Omental fat pad (tissue), 4 donors: ENCODE measurements around the gene ZNF43. TPM values are rescaled to one million over a fixed set of nuclear protein-coding genes. Genes with fewer than 3 reads are reported as not detected.

ENCODE experiments used
- ATAC-seq: fragments of 150-250 bp; one replicate; pipeline ENCODE4 v1.9.1; 2016; ENCODE audit warnings: mild to moderate bottlenecking, moderate library complexity; ENCODE audit not compliant: low FRiP score
- DNase-seq: peaks from one replicate; pipeline ENCODE4 v3.0.0-alpha.2; 2019; ENCODE audit warnings: low spot score
- CTCF ChIP-seq, 3 donors: fragments of 450-650 bp; IDR thresholded peaks; one replicate each; pipeline ENCODE4 v1.5.1; 2016 to 2017; ENCODE audit warnings: antibody characterized with exemption in 3 of 3, mild to moderate bottlenecking in 3 of 3, moderate library complexity in 2 of 3
- total RNA-seq, 4 donors: library from RNA; depleted of rRNA; stranded (reverse); fragments of >200 nt; gene quantifications; one replicate each; pipeline ENCODE4 v1.1.0, GENCODE V29; 2016

ZNF43 gene
- total RNA-seq, 4 donors from 2014 or later: 6.2 to 25.7 (median 8.2) TPM

DNA sequence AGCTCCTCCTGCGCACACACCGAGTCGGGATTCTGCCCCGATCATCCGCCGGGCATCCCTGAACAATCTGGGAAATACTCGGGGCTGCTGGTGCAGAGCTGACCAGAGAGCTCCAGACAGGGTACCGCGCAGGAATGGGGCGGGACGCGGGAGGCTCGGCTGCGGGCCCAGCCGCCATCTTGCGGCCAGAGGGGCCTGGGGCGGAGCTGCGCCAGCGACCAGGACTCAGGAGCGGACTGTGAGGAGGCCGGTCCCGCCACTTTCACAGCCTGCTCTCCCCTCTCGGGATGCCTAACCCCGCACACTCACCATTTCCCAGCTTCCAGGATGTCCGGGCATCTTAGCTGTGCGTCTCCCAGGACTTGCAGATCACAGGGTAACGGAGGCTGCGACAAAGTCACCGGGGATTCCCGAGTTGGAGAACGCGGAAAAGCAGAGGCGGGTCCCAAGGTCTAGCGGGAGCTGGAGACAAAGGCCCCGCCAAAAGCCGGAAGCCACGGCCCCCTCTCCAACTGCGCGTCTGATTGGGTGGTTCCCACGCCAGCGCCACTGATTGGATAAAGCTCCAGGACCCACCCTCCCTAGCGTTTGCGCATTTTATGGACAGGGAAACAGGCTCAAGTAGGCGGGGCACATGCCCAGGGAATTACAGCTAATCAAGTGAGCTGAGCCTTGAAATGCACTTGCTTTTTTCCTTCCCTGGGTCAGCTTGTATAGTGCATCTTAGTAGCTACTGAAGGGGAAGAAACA lies 15.8 kb upstream of the ZNF43 start:
- TF ChIP-seq CTCF (IDR thresholded peaks at IDR 0.05): no peak

DNA sequence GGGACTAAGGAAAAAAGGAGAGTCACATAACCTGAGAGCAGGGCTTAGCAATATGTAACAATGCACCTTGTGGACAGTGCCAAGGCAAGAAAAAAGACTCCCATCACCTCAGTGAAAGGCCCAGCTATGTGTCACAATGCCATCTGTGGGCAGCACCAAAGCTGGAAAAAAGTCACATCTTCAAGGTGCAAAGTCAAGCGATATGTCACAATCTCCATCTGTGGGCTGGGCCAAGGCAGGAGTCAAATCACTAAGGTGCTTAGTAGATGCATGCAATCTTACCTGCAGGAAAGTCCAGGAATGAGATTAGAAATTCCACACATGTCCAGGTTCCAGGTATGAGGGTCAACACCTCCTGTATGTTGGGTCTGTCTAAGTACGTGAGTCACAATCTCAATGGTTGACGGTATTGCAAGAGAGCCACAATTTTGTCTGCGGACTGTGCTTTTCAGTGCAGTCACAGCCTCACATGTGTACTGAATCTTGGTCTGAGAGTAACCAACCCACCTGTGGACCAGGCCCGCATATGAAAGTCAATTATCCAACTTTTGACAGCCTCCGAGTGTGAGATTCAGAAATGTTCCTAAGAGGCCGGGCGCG lies 14.8 kb upstream of the ZNF43 start:
- DNase-seq: no peak
- ATAC-seq: no peak
- TF ChIP-seq CTCF (IDR thresholded peaks at IDR 0.05): no peak

More for the DNA sequence above, 15.8 kb upstream of the ZNF43 start:
- DNase-seq (peak; percentile 90), ATAC-seq (peak; percentile 100)

- no peak for DNase-seq
- no peak for ATAC-seq
- TF ChIP-seq CTCF (IDR thresholded peaks at IDR 0.05): no peak
Measured at GRCh38 chr19:21848706-21849105, 12.7 kb upstream of the ZNF43 start.

DNA sequence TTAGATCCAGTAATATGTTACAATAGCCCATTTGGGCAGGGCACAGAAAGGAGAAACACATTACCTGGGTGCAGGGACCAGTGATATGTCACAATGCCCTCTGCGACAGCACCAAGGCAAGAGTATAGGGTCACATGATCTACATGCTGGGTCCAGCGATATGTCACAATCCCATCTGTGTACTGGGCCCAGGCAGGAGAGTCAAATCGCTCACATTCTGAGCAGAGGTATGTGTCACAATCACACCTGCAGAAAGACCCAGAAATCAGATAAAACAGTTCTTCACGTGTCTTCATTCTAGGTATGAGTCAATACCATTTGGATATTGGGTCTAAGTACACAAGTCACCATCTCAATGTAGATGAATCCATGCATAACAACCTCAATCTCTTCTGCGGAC lies 7.1 kb upstream of the ZNF43 start:
- DNase-seq (no peak), ATAC-seq (no peak)
- TF ChIP-seq CTCF (IDR thresholded peaks at IDR 0.05): no peak

DNA sequence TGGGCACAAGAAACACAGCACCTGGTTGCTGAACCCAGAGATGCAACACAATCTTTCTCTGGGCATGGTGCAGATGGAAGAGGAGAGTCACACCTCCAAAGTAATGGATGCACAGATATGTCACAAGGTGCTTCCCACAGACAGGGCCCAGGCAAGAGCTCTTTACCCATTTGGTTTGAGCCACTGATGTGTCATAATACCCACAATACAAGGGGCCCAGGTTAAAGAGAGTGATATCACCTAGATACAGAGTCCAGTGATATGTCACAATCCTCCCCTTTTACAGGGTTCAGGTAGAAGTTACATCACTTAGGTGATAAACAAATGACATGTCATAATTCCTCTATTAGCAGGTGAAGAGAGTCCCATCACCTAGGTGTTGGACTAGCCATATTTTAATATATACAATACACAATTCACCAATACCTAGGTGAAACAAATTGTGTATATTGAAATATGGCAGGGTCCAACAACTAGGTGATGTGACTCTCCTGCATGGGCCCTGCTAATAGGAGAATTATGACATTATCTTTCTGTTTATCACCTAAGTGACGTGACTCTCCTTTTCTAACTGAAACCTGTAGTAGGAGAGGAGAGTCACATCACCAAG lies 5.6 kb upstream of the ZNF43 start:
- ATAC-seq (no peak), DNase-seq (no peak)
- TF ChIP-seq CTCF (IDR thresholded peaks at IDR 0.05): no peak

DNA sequence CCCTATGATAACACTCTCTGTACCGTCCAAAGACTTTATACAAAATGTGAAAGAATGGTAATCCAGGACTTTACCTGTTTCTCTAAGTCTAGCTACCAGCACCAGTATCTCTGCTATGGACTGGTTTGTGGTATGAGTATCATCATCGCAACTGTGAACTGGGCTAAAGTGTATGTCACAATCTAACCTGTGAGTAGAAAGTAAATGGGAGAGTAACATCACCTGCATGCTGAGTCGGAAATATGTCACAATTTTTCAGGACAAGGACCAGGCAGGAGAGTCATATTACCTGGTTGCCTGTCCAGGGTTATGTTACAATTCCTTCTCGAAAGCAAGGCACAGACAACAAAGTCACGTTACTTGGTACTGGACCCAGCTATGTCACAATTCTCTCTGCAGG lies 5.1 kb upstream of the ZNF43 start:
- no peak for TF ChIP-seq CTCF (IDR thresholded peaks at IDR 0.05)
- no peak for DNase-seq
- no peak for ATAC-seq
